ENCODE measurements around the gene RC3H2.
"Not testable (repeated sequence)": the region's sequence is repeated elsewhere in the genome, so short reads cannot be mapped to it uniquely, and the experiment has no call there.

Gene RC3H2

GRCh38 chr9:122844137-122844536 is 61.0 kb downstream of the RC3H2 start:
- DNase-seq = no peak

- DNase-seq = no peak
Measured at GRCh38 chr9:122841501-122841900, 63.7 kb downstream of the RC3H2 start.

- not testable (repeated sequence) for DNase-seq
Measured at GRCh38 chr9:122838441-122838840, 66.7 kb downstream of the RC3H2 start.

- no peak for DNase-seq
Measured at GRCh38 chr9:122837266-122837850, 67.8 kb downstream of the RC3H2 start.

GRCh38 chr9:122835313-122835731 is 69.8 kb downstream of the RC3H2 start:
- peak; percentile 7 for DNase-seq

- DNase-seq = no peak
Measured at GRCh38 chr9:122832194-122832593, 73.0 kb downstream of the RC3H2 start.

GRCh38 chr9:122828965-122829284 is 76.2 kb downstream of the RC3H2 start:
- DNase-seq = not testable (repeated sequence)

GRCh38 chr9:122827761-122828093 is 77.4 kb downstream of the RC3H2 start:
- no peak for DNase-seq

GRCh38 chr9:122822938-122823337 is 82.2 kb downstream of the RC3H2 start:
- no peak for DNase-seq

- DNase-seq = no peak
Measured at GRCh38 chr9:122822056-122822455, 83.1 kb downstream of the RC3H2 start.

GRCh38 chr9:122821278-122821943 is 83.7 kb downstream of the RC3H2 start:
- no peak for DNase-seq

GRCh38 chr9:122820490-122820845 is 84.7 kb downstream of the RC3H2 start:
- DNase-seq = no peak

GRCh38 chr9:122819791-122820489 is 85.2 kb downstream of the RC3H2 start:
- no peak for DNase-seq

GRCh38 chr9:122819326-122819725 is 85.8 kb downstream of the RC3H2 start:
- no peak for DNase-seq

GRCh38 chr9:122816163-122816867 is 88.8 kb downstream of the RC3H2 start:
- peak; percentile 40 for DNase-seq

GRCh38 chr9:122815544-122815943 is 89.6 kb downstream of the RC3H2 start:
- DNase-seq = no peak

GRCh38 chr9:122814545-122814944 is 90.6 kb downstream of the RC3H2 start:
- DNase-seq = no peak

GRCh38 chr9:122812736-122813135 is 92.4 kb downstream of the RC3H2 start:
- DNase-seq = no peak

- DNase-seq = peak; percentile 77
Measured at GRCh38 chr9:122810306-122810946, 94.7 kb downstream of the RC3H2 start.

- not testable (repeated sequence) for DNase-seq
Measured at GRCh38 chr9:122809261-122809660, 95.9 kb downstream of the RC3H2 start.

GRCh38 chr9:122808141-122808540 is 97.0 kb downstream of the RC3H2 start:
- DNase-seq = no peak

GRCh38 chr9:122807271-122807900 is 97.8 kb downstream of the RC3H2 start:
- peak; percentile 64 for DNase-seq

- DNase-seq = peak; percentile 14
Measured at GRCh38 chr9:122806661-122807060, 98.5 kb downstream of the RC3H2 start.

Measured in activated naive CD4-positive, alpha-beta T cell treated with Interleukin-2 at 50 U/mL for 16 hours (primary cell).